ENCODE measurements around the gene POU6F2.

Gene POU6F2

DNA sequence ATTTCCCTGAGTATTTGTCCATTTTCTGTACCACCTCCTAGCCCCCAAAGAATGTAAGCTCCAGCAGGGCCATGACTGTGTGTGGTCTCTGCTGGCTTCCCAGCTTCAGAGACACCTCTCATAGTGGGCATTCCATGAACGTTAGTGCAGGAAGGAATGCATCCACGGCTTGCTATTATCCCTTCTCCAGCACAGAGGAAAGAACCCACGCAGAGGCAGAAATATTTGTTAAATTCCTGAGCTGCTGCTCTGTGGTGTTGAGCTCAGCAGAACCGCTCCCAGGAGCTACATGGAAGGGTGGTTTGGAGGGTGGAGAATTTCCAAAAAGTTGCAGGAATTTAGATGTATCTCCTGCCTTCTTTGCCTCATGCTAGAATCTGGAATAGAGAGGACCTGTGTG, 275.2 kb downstream of the POU6F2 start:
- DNase-seq (ENCODE audit: low read depth) = peak; percentile 16

DNA sequence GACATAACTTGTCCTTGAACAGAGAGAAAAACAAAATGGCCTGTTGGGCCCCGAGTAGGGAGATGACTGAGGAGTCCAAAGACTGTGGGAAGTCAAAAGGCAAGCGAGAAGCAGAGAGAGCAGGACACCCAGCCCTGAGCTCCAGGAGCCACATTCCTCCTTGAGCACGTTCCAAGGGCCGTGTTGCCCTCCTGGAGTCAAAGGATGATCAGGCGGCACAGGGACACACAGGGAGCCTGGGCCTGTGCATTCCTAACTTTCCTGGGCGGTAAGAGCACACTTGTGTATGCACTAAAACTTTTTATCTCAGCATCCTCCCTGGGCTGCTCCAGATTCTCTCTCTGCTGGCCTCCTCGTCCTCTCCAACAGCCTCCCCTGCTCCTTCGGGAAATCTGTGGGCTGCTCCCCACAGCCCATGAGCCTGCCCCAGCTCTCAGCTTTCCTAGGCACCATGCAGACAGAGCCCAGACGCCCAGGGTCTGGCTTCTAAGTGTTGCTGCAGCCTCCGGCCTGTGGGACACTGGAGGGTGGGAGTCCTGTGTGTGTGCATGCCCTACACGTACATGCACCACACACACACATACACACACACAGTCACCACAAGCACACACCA, 281.8 kb downstream of the POU6F2 start:
- DNase-seq (ENCODE audit: low read depth) = no peak

DNA sequence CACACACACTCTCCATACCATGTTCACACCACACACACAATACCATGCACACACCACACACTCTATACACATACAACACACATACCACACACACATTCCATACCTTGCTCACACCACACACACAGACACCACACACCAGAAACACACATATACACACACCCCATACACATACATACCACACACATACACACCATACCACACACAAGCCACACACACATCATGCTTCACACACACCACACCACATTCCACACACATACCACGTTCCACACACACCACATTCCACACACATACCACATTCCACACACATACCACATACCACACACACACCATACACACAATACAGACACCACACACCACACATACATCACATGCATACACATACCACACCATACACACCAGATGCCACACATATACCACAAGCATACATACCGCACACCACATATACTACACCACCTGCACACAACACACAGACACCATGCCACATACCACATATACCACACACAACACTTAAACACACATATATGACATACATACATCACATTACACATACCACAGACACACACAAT, 282.7 kb downstream of the POU6F2 start:
- no peak for DNase-seq (ENCODE audit: low read depth)

DNA sequence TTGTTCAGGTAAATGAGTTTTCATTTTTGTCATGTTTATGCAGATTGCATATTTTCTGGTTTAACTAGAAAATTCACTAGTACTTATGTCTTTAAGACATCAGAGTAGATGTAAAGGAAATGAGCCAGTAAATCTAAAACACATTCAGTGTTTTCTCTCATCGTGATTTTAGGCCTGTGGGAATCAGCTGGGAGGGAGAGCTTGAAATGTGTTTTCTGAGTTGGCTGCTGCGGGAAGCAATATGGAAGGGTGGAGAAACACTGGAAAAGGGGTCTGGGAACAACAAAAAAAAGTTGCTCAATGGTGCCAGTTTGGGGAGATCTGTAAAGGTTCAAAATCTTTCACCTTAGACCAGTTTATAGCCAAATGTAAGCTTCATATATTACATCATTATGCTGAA, 284.1 kb downstream of the POU6F2 start:
- no peak for DNase-seq (ENCODE audit: low read depth)

DNA sequence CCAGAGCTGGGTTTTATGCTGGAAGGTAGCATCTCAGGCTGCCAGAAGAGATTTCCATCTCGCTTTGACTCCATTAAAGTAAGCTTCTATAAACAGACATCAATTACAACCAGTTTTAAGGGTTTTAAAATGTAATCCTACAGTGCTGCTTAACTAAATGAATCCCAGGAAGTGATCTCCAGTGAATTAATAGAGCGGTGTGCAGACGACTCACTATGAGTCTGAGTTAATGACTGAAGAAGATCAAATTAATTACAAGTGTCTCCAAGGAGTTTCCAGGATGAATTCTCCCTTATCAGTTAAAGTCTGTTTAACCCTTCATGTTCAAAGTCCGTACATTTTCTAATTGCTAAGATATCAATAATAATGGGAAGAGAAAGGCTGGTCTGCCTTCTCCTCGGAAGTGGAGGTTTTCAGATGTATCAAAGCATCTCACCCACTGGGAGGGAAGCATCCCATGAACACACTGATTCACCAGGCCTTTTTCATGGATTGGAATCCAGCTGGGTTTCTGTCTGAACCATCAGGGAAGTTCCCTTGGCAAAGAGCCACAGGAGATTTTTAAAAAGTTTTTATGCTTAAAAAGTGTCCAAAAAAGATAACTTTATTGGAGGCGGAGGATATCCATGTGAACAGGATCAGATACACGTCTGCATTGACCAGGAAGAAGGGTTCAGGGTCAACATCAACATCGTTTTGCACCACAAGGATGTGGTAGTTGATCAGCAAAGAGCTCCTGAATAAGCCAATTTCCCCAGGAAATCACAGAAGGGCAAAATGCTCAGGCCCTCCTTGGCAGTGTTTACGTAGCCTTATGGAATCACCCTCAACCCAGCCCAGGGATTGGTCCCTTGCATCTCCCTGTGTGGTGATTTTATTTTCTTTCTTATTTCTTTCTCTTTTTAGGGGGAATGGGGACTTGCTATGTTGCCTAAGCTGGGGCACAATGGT, 288.2 kb downstream of the POU6F2 start:
- no peak for DNase-seq (ENCODE audit: low read depth)

DNA sequence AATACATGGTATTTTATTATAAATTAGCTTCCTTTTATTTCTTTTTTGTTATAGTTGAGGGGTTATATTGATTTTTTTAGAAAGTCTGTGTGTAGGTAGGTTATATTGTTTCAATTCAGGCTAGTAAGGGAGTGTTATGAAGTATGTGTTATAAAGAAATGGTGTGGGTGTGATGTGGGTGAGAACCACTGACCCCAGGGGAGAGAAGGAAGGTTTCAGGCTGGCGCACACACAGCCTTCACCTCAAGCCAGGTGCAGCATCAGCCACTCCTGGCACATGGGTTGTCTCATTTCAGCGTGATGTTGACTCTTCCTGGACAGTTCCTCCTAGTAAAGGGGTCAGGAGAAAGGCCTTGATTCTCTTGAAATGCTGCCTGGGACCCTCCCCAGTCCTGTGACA, 291.3 kb downstream of the POU6F2 start:
- no peak for DNase-seq (ENCODE audit: low read depth)

DNA sequence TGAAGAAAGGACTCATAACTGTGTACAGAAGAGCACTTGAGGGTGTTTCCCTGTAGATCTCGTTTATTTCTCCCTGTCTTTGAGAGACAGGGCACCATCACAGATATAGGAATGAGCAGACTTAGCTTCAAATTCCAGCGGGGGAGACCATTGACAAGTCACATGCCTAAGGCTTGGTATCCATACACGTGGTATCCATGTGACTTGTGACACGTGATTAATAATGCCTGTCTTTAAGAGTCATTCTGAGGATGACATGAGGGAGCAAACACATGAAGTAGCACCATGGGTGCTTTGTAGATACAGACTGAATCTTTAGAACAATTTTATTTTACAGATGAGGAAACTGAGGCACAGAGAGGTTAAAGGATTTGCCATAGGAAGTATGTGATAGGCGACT, 292.3 kb downstream of the POU6F2 start:
- no peak for DNase-seq (ENCODE audit: low read depth)

DNA sequence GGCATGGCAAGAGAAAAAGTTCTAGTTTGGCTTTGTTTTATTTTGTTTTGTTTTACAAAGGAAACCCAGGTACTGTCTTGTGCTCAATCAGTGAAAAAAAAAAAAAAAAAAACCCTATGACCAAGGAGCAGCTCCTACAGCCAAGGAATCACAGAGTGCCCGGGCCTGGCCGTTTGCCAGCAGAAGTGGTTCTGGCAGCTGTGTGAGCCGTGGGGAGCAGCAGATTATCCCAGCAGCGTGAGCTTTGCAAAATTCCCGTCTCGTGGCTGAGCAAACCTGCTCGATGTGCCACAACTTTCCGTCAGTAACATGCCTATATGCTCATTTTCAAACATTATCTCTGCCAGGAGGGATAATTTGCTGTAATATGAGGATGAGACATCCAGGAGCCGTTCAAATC, 293.7 kb downstream of the POU6F2 start:
- DNase-seq (ENCODE audit: low read depth) = peak; percentile 12

DNA sequence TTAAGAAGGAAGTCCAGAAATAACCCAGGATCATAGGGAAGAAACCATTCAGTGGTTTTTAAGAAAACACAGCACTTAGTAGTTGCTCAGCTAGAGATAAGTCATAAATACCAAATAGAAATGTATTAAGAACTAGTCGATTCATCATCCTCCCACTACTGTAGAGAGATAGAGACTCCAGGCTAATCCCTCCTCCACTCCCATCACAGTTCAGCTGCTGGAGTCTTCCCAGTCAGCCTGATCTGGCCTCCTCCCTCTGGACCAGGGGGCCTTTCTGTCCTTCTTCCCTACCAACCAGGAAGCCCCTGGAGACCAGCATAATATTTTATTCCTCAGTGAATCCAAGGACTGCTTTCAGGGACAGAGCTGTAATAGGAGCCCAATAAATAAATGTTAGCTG, 294.4 kb downstream of the POU6F2 start:
- no peak for DNase-seq (ENCODE audit: low read depth)

DNA sequence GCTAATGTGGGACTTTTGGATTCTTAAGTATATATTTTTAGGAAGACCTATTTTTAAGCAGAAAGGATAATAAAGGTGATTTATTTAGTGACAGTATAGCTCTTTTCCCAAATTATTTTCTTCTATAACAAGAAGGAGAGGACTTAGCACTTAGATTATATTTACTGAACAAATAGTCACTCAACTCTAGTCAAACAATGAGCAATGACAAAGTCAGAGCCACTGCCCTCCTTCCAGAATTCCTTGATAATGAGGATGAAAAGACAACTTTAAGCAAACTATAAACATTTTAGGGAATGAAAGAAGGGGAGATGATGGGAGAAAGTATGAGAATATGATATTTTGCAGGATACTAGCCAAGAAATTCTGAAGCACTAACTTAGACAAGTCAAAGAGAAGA, 295.0 kb downstream of the POU6F2 start:
- no peak for DNase-seq (ENCODE audit: low read depth)

DNA sequence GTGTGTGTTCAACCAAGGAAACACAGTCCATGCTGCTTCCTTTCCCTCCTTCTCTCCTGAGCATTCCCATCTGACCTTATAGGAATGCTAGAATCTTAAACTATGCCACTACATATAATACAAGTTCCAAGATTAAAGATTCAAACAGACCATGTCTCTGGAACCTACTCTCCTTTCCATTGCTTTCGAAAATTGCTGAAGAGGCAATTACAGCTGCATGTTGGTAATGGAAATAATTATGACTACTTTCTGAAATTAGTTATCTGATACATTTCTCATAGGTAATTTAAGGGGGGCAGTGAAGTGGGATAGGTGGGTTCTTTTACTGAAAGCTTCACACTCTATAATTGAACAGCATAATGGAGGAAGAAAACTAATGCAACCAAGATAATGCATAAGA, 302.6 kb downstream of the POU6F2 start:
- no peak for DNase-seq (ENCODE audit: low read depth)

DNA sequence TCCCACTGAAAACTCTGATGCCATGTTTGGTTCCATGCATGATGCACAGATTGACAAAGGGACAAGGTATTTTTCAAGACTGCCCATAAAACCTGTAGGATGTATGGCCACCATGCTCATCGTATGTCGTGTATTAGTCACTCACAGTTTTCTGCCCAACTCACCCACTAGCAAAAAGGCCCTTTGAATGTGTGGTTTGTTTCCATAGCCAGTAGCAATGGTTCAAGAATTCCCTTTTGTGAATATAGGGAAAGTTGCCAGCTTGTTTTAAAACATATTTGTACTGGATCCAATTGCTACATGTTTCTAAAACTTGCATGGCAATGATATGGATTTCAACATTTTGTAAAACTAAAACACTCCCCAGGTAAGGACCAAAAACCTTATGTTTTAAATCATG, 307.5 kb downstream of the POU6F2 start:
- no peak for DNase-seq (ENCODE audit: low read depth)

DNA sequence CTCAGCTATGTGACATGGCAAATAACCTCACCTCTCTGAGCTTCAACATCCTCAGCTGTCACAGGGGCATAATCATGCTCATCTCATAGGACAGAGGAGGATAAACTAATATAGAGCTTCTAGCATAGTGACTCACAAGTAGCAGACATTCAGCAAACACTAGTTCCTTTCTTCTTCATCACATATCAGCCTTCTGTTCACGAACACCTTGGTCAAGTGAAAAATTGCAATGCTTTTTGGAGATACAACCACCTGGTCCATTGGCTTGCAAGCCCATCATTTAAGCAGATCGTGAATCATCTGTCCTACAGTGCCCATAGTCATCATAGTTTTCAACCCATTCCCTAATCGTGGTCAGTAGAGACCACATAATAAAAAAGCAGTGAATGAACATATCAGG, 310.6 kb downstream of the POU6F2 start:
- DNase-seq (ENCODE audit: low read depth) = no peak

DNA sequence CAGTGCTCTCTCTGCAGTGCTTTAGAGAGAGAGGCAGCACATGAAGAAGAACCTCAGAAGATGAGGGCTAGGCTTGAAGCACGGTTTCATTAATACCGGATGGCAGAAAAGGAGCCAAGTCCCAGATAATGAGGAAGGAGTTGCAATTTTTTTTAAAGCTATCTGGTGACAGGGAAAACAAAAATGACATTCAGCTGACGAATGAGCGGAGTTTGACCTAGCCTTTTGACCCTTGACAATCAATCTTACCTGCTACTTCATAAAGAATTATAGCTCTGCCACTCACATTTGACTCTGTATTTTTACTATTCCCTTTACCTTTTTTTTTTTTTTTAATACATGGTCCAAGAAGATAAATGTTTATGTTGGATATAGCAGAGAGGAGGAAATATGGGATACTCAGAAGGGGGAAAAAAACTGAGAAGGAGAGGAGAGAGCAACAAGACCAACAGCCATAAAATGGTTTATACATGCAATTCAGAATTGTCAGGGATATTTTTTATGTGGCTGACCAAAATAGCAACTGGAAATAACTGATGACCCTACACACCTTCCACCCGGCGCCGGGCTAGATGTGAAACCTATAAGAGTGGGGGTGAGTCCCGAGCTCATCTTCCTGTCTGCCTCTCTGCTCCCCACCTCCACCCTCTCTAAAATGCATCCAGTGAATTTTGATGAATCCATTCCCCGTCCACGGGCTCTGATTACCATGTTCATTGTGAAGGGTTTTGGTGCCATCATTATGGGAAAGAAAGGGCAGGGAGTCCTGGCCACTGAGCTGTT, 314.1 kb downstream of the POU6F2 start:
- DNase-seq (ENCODE audit: low read depth) = no peak

DNA sequence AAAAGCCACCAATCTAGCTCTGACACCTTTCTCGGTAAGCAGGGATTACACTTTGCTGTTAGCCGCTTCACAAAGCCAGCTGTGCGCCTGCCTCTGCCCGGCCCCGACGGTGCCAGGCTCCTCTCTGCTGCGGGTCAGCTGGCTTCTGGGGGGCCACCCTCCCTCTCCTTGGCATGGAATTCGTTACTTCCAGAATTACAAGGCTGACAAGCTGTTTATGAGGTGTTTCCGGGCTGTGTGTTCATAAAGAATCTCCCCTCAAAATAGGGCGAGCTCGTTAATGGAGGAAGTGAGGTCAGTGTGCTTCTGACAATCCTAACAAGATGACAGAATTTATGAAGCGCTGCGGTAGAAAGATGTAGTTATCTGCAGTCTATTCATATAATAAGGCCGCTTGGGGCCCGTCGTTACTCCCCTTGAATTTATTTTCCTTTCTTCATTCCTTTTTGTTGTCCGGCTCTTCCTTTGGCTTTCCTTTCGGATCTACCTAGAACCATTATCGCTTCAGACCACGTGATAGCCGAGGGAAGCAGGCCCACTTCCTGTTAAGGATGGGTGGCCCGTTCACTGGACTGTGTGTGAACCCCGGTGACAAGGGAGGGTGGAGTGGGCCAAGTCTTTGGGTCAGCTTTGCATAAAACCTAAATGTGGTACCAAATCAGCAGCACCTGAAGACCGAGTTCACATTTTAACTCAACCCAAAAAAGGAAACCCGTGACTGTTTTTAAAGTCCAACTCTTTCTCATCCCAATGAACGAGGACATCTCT, 315.5 kb downstream of the POU6F2 start:
- no peak for DNase-seq (ENCODE audit: low read depth)

DNA sequence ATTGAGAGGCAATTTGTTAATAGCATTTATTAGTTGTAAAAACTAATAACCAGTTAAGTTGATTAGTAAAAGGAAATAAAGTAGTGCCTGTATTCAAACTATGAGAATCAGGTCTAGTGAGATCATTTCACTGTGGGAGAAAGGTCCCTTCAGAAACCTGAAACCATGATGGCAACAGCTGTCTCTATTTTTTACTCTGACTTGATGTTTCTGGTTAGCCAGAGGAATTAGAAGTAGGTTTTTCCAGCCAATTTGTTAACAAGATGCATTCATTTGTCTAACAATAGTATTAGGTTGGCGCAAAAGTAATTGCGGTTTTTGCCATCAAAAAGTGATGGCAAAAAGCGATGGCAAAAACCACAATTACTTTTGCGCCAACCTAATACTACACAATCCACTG, 316.3 kb downstream of the POU6F2 start:
- DNase-seq (ENCODE audit: low read depth) = no peak

DNA sequence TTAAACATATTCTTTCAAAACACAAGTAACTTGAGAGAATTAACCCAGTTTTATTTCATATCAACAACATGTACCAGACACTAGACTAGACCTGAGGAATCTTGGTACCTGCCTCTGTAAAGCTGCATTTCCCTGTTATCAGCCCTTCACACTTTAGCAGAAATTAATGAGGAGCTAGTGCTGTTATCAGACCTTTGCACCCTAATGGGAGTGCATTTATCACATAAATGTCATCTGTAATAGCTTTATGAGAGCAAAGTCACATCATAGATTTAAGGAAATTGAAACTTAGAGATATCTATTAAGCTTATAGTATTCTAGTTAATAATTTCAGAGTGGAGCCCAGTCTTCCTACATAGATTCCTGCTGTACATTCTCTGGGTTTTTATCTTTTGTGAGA, 318.1 kb downstream of the POU6F2 start:
- no peak for DNase-seq (ENCODE audit: low read depth)

DNA sequence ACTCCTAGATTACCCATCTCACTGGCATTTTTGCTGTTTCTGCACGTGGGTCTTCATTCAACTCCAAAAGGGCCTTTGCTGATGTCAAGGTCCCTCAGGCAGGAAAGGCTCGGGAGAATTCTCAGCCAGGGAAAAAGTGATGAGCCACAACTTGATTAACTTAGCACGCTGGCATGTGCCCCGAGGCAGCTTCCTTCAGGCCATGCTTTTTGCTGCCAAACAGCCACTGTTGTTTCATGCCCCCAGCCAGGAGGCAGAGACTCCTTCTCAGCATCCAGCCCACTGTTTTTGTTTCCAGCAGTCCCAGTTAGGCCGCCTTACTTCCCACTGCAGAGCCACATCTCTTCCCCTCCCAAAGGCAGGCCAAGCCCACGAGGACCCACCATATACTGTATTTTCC, 322.0 kb downstream of the POU6F2 start:
- no peak for DNase-seq (ENCODE audit: low read depth)

DNA sequence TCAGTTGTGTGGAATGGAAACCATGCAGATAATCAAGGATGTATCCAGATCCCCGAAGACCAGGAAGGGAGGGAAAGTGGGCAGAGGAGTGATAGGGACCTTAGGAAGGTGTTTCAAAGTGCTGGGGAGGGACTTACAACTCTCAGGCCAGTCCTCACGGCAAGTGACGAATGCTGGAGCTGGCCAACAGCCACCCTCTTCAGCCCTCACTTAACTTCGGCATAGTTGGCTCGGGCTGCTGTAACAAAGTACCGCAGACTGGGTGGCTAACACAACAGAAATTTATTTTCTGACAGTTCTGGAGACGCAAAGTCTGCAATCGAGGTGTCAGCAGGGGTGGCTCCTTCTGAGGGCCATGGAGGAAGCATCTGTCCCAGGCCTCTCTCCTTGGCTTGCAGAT, 322.6 kb downstream of the POU6F2 start:
- no peak for DNase-seq (ENCODE audit: low read depth)

DNA sequence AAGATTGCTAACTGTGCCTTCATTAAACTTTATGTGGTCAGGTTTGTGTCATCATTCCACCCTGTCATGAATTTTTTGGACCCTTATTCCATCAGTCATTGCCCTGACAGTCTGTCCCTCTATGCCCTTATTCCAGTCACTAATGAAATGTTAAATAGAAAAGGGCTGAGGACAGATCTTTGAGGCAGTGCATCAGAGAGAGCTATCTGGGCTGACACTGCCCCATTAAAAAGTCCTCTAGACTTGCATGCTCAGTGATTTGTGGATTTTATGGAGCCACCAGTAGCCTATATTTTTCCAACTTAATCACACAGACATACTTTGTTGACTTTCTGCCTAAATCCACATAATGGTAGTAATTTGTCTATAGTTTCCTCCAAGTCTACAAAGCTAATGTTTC, 323.8 kb downstream of the POU6F2 start:
- DNase-seq (ENCODE audit: low read depth) = no peak

DNA sequence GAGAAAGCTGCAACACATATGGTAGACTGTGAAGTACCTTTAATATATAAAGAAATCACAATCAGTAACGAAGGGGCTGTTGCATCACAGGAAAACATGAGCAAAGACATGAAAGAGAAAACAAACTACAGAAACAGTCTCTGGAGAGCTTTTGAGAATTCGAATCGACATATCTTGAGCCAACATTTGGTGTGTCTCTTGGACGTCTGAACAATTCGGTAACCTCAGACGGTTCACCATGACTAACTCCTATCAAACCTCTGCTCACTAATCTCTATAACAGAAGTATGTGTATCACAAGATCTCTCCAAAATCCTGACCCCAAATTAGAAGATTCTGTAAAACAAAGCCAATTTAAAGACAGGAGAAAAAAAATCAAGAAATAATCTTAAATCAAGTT, 326.5 kb downstream of the POU6F2 start:
- no peak for DNase-seq (ENCODE audit: low read depth)

Measured in iris pigment epithelial cell (primary cell).